Progenitor cell of endocrine pancreas (in vitro differentiated cells): Measurements from ENCODE around the gene SDCBP2. TPM values are rescaled to one million over a fixed set of nuclear protein-coding genes. Genes with fewer than 3 reads are reported as not detected.

Experiments
- DNase-seq: peaks from one replicate; pipeline ENCODE4 v3.0.0; 2021; ENCODE audit warnings: low spot score; ENCODE audit not compliant: unreplicated experiment
- H3K27ac Mint-ChIP-seq: 2 replicates; pipeline ENCODE4 v1.8.0; 2021; ENCODE audit warnings: mild to moderate bottlenecking, moderate library complexity, mixed read lengths
- H3K27me3 Mint-ChIP-seq: 2 replicates; pipeline ENCODE4 v1.8.0; 2021; ENCODE audit warnings: mixed read lengths
- H3K36me3 Mint-ChIP-seq: 2 replicates; pipeline ENCODE4 v1.8.0; 2022; ENCODE audit warnings: mixed read lengths; ENCODE audit not compliant: insufficient read depth
- H3K4me1 Mint-ChIP-seq: 2 replicates; pipeline ENCODE4 v1.8.0; 2021; ENCODE audit warnings: low read depth, mixed read lengths
- H3K4me3 Mint-ChIP-seq: 2 replicates; pipeline ENCODE4 v1.8.0; 2021; ENCODE audit warnings: low read depth, mild to moderate bottlenecking, moderate library complexity, mixed read lengths
- H3K9me3 Mint-ChIP-seq: 2 replicates; pipeline ENCODE4 v1.8.0; 2021; ENCODE audit warnings: low read depth, mixed read lengths
- total RNA-seq: library from RNA; stranded (reverse); gene quantifications from 2 replicates; pipeline ENCODE4 v1.2.1, GENCODE V29; 2021
- TF ChIP-seq, protein P1 (sequence below): fragments of 200-600 bp; sonication (generic); IDR thresholded peaks from one replicate; pipeline ENCODE4 v1.5.0; 2021; ENCODE audit warnings: antibody characterized with exemption, mild to moderate bottlenecking; ENCODE audit not compliant: unreplicated experiment

The SDCBP2 gene
- total RNA-seq, 1 donor from 2014 or later, result 2.0 TPM

DNA sequence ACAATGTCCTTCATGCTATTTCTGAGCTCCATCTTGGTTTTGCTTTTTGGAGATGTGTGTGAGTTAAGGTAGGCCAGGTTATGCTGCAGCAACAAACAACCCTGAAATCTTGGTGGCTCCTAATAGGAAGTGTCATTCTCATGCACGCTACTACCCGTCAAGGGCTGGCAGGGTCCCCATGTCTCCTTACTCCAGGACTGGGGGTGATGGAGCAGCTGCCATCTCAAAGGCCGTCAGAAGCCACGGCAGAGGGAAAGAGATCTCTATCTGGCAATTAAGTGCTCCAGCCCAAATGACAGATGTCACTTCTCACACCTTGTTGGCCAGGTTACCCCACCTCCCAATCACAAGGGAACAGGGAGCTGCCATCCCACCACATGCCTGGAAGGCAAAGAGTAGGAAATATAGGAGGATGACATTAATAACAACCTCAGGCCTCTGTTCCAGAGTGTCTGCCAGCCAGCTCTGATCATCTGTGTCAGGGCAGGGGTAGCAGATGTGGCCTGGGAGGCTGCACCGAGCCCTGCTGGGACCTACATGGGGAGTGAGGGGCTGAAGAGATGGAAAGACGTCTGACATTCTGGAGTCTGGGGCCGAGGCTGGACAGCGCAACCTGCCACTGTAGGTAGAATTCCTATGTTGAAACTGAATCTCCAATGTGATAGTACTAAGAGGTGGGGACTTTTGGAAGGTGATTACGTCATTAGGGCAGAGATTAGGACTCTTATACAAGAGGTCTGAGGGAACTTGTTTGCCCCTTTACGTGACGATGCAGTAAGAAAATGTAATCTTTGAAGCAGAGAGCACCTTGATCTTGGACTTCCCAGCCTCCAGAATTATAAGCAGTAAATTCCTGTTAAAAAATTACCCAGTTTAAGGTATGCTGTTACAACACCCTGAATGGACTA lies 4.8 kb upstream of the SDCBP2 start:
- H3K27ac Mint-ChIP-seq, result no peak overlapping the region
- H3K9me3 Mint-ChIP-seq, result no peaks in the 10 kb centered on the region
- TF ChIP-seq, protein P1, sequence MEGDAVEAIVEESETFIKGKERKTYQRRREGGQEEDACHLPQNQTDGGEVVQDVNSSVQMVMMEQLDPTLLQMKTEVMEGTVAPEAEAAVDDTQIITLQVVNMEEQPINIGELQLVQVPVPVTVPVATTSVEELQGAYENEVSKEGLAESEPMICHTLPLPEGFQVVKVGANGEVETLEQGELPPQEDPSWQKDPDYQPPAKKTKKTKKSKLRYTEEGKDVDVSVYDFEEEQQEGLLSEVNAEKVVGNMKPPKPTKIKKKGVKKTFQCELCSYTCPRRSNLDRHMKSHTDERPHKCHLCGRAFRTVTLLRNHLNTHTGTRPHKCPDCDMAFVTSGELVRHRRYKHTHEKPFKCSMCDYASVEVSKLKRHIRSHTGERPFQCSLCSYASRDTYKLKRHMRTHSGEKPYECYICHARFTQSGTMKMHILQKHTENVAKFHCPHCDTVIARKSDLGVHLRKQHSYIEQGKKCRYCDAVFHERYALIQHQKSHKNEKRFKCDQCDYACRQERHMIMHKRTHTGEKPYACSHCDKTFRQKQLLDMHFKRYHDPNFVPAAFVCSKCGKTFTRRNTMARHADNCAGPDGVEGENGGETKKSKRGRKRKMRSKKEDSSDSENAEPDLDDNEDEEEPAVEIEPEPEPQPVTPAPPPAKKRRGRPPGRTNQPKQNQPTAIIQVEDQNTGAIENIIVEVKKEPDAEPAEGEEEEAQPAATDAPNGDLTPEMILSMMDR, result no peak
- no peak for DNase-seq
- no peak overlapping the region for H3K4me3 Mint-ChIP-seq
- peaks cover 1% of the 10 kb centered on the region for H3K4me1 Mint-ChIP-seq
- H3K36me3 Mint-ChIP-seq, result peaks cover 3% of the 10 kb centered on the region
- H3K27me3 Mint-ChIP-seq, result no peaks in the 10 kb centered on the region

DNA sequence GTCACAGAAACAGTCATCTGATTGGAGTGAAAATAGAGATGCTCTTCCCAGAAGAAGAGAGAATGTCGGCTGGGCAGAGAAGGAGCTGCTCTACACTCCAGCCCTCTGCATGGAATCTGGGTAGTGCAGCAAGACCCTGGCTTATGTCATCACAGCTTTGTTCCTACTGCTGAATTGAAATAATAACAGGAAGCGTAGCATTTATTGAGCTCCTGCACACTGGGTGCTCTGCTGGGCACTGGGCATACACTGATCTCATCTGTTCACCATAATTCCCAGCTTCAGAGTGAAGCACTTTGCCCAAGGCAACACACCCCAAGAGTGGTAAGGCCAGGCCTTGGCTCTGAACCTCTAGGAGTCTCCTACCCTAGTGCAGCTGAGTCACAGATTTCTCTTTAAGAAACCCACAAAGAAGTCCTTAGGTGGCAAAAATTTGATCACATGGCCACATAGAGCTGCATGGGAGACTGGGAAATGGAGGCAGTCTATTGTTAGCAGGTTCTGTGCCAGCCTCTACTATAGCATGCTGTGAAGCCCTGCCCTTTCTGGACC lies 3.9 kb upstream of the SDCBP2 start:
- H3K9me3 Mint-ChIP-seq, result no peaks in the 10 kb centered on the region
- no peak overlapping the region for H3K27ac Mint-ChIP-seq
- peaks cover 5% of the 10 kb centered on the region for H3K36me3 Mint-ChIP-seq
- no peak for DNase-seq
- TF ChIP-seq, protein P1, result no peak
- peaks cover 4% of the 10 kb centered on the region for H3K4me1 Mint-ChIP-seq
- H3K27me3 Mint-ChIP-seq, result no peaks in the 10 kb centered on the region
- H3K4me3 Mint-ChIP-seq, result no peak overlapping the region

DNA sequence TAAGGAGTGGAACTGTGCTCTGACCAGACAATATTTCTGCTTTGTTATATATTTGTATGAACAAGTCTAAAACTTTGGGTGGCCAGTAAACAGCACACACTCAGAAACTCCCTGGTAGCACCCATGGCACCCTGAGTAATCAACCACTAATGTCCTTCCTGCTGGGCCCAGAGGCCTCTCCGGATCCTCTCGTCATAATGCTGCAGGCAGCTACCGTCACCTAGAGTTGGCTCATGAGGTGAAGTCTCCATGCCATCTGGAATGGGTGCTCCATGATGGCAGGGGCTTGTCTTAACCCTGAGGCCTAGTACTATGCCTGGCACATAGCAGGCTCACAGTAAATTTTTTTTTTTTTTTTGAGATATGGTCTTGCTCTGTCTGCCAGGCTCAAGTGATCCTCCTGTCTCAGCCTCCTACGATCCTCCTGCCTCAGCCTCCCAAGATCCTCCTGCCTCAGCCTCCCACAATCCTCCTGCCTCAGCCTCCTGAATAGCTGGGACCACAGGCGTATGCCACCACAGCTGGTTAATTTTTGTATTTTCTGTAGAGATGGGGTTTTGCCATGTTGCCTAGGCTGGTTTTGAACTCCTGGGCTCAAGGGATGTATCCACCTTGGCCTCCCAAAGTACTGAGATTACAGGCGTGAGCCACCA lies 3.0 kb upstream of the SDCBP2 start:
- no peaks in the 10 kb centered on the region for H3K27me3 Mint-ChIP-seq
- H3K27ac Mint-ChIP-seq, result no peak overlapping the region
- no peaks in the 10 kb centered on the region for H3K9me3 Mint-ChIP-seq
- TF ChIP-seq, protein P1, result no peak
- no peak overlapping the region for H3K4me3 Mint-ChIP-seq
- peaks cover 10% of the 10 kb centered on the region for H3K4me1 Mint-ChIP-seq
- peaks cover 5% of the 10 kb centered on the region for H3K36me3 Mint-ChIP-seq
- DNase-seq, result no peak

DNA sequence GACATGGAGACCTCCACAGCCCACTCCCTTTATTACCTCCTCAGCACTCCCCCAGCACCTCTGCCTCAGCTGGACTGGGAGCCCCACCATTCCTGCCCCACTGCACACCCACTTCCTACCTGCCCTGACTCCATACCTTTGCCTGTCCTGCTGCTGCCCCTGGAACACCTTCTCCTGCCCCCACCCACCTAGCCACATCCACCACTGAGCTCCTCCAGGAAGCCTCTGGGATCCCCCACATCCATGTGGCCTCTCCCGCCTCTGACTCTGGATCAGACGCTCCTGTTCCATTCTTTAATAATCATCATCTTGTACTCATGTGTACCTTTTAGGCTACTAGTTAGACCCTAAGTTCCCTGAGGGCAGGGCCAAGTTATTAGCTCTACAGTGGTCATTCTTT lies 2.2 kb upstream of the SDCBP2 start:
- Mint-ChIP-seq H3K9me3 (no peaks in the 10 kb centered on the region), H3K27ac (peak overlapping the region; percentile 51), H3K4me1 (peaks cover 11% of the 10 kb centered on the region), H3K27me3 (no peaks in the 10 kb centered on the region), H3K4me3 (no peak overlapping the region), H3K36me3 (peaks cover 5% of the 10 kb centered on the region)
- DNase-seq, result no peak
- TF ChIP-seq, protein P1, result no peak

DNA sequence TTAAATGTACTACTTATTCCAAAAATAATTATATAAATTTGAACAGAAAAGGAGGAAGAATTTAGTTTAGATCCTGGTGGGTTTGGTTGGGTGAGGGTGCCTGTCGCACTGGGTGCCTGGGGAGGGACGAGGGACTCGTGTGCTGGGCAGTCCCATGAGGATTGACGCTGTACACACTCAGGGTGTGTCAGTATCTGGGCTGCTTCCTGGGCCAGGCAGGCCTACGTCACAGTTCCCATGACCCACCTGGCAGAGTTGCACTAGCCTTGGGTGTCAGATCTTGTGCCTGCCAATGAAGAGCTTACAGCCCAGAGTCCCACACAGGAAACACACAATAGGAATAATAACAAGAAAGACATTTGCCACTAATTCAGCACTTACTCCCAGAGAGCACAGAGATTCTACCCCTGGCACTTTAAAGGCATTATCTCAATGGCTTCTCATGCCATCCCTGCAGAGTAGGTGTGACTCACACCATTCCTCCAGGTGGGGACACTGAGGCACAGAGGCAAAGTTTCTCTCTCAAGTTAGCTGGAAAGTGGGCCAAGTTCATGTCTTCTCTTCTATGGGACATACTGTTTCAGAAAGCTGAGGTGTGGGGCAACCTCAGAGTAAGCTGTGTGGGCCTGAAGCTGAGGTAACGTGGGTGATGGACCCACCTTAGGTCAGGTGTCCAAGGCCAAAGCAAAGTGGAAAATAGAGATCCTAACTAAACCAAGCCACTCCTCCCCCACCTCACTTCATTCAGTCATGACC lies 1.3 kb upstream of the SDCBP2 start:
- TF ChIP-seq, protein P1, result no peak
- H3K4me3 Mint-ChIP-seq, result no peak overlapping the region
- H3K4me1 Mint-ChIP-seq, result peaks cover 11% of the 10 kb centered on the region
- H3K27ac Mint-ChIP-seq, result no peak overlapping the region
- H3K27me3 Mint-ChIP-seq, result no peaks in the 10 kb centered on the region
- H3K36me3 Mint-ChIP-seq, result peaks cover 5% of the 10 kb centered on the region
- no peaks in the 10 kb centered on the region for H3K9me3 Mint-ChIP-seq
- DNase-seq, result no peak
